GM23248 (cell line): Measurements from ENCODE around the gene PXMP2.

Source experiments
- EZH2 ChIP-seq: fragments of 200-600 bp; sonication (generic); IDR thresholded peaks from 2 replicates; pipeline ENCODE4 v1.6.1; 2018; ENCODE audit warnings: antibody characterized with exemption, mild to moderate bottlenecking; ENCODE audit not compliant: insufficient read depth, poor library complexity, severe bottlenecking
- EZH2phosphoT487 ChIP-seq: fragments of 200-600 bp; sonication (generic); IDR thresholded peaks from 2 replicates; pipeline ENCODE4 v1.6.1; 2018; ENCODE audit warnings: antibody characterized with exemption, moderate library complexity, mild to moderate bottlenecking, low read depth; ENCODE audit not compliant: insufficient read depth

- no peak for TF ChIP-seq EZH2
- no peak for TF ChIP-seq EZH2phosphoT487
These were observed 29.1 kb upstream of the PXMP2 start for GRCh38 chr12:132658149-132658894.
